Naive thymus-derived CD4-positive, alpha-beta T cell (primary cell): ENCODE measurements around the gene DNAH8. TPM values are rescaled to one million over a fixed set of nuclear protein-coding genes. Genes with fewer than 3 reads are reported as not detected.

ENCODE experiments used
- ATAC-seq: fragments of 150-1000 bp; cut with Tn5 transposase; 2 replicates; pipeline ENCODE4 v1.10.0; 2021; ENCODE audit warnings: mild to moderate bottlenecking, moderate library complexity
- CTCF ChIA-PET: fragments of 350-600 bp; sonication (Branson Sonifier 250); formaldehyde crosslinking; loops from one replicate; lab custom pipeline; 2021; ENCODE audit warnings: antibody characterized with exemption; lab: Charles Lee
- POLR2A ChIA-PET: fragments of 350-600 bp; sonication (Branson Sonifier 250); formaldehyde crosslinking; loops from one replicate; lab custom pipeline; 2021; ENCODE audit warnings: antibody characterized with exemption, inconsistent platforms; lab: Charles Lee
- DNase-seq, 9 donors: peaks; one replicate each; pipeline versions ENCODE4 v3.0.0 to v3.0.0-alpha.2; 2020 to 2022; ENCODE audit warnings: mixed read lengths in 1 of 9
- H3K27ac ChIP-seq: one replicate; pipeline ENCODE4 v1.7.0; 2013; ENCODE audit warnings: mild to moderate bottlenecking, low read depth, low read length, moderate library complexity
- H3K27me3 ChIP-seq, 2 donors: one replicate each; pipeline ENCODE4 v1.7.0; 2013; ENCODE audit warnings: low read length in 2 of 2, mild to moderate bottlenecking in 2 of 2, moderate library complexity in 2 of 2; ENCODE audit not compliant: control insufficient read depth in 2 of 2, insufficient read depth in 2 of 2
- H3K36me3 ChIP-seq, 3 experiments: 1 replicate in 2 of 3; 2 replicates in 1 of 3; pipeline ENCODE4 v1.7.0; 2013; ENCODE audit warnings: low read length in 3 of 3, mild to moderate bottlenecking in 3 of 3, moderate library complexity in 1 of 3; ENCODE audit not compliant: insufficient read depth in 3 of 3, control insufficient read depth in 2 of 3
- H3K4me1 ChIP-seq, 2 donors: one replicate each; pipeline ENCODE4 v1.7.0; 2013; ENCODE audit warnings: low read length in 2 of 2, mild to moderate bottlenecking in 2 of 2, moderate library complexity in 1 of 2; ENCODE audit not compliant: control insufficient read depth in 2 of 2, insufficient read depth in 2 of 2
- H3K4me3 ChIP-seq: 2 replicates; pipeline ENCODE4 v1.7.0; 2013; ENCODE audit warnings: mild to moderate bottlenecking, low read length
- H3K9me3 ChIP-seq, 3 experiments: 1 replicate in 2 of 3; 2 replicates in 1 of 3; pipeline ENCODE4 v1.7.0; 2013; ENCODE audit warnings: low read length in 3 of 3; ENCODE audit not compliant: control insufficient read depth in 2 of 3
- H3K27ac Mint-ChIP-seq, 9 donors: one replicate each; pipeline ENCODE4 v1.8.0; 2020 to 2022; ENCODE audit warnings: mixed read lengths in 9 of 9, mild to moderate bottlenecking in 8 of 9, moderate library complexity in 5 of 9, inconsistent platforms in 2 of 9
- H3K27me3 Mint-ChIP-seq, 5 donors: one replicate each; pipeline ENCODE4 v1.8.0; 2021 to 2022; ENCODE audit warnings: mixed read lengths in 5 of 5, mild to moderate bottlenecking in 1 of 5
- H3K36me3 Mint-ChIP-seq, 5 donors: one replicate each; pipeline ENCODE4 v1.8.0; 2020 to 2022; ENCODE audit warnings: mixed read lengths in 5 of 5, mild to moderate bottlenecking in 3 of 5, inconsistent platforms in 1 of 5
- H3K4me1 Mint-ChIP-seq, 7 donors: one replicate each; pipeline ENCODE4 v1.8.0; 2020 to 2022; ENCODE audit warnings: mixed read lengths in 7 of 7, mild to moderate bottlenecking in 3 of 7, inconsistent platforms in 1 of 7
- H3K4me3 Mint-ChIP-seq, 10 donors: one replicate each; pipeline ENCODE4 v1.8.0; 2020 to 2022; ENCODE audit warnings: mild to moderate bottlenecking in 10 of 10, mixed read lengths in 10 of 10, moderate library complexity in 6 of 10, inconsistent platforms in 2 of 10
- H3K9me3 Mint-ChIP-seq, 11 donors: one replicate each; pipeline ENCODE4 v1.8.0; 2020 to 2022; ENCODE audit warnings: mixed read lengths in 11 of 11, mild to moderate bottlenecking in 4 of 11, inconsistent platforms in 1 of 11, moderate library complexity in 1 of 11
- intact Hi-C, 2 donors: fragments of 100-400 bp; cut with micrococcal nuclease; formaldehyde crosslinking; loops; one replicate each; pipeline ENCODE4 v1.15.1; 2023
- polyA plus RNA-seq, 2 donors: library from polyadenylated mRNA; unstranded; fragments of 300-500 nt; fragmentation: Illumina TruSeq; gene quantifications; one replicate each; pipeline ENCODE4 v1.2.3, GENCODE V29; 2021
- total RNA-seq, 6 experiments: library from RNA in 5 of 6; stranded (reverse) in 5 of 6; gene quantifications; 1 replicate in 5 of 6; 2 replicates in 1 of 6; pipeline ENCODE4 v1.2.3 and lab custom pipeline; 2021 to 2026

DNAH8 gene
- total and polyA plus RNA-seq, 7 experiments from 2014 or later = 0.02 to 0.15 (median 0.05) TPM; not detected in 2

- H3K4me1 ChIP-seq = no peaks in the 10 kb centered on the region
- no peak overlapping the region for H3K4me3 ChIP-seq
- DNase-seq (no peak), ATAC-seq (no peak)
- H3K27ac ChIP-seq = no peak overlapping the region
- H3K27me3 Mint-ChIP-seq = peaks cover 32 to 66% (median 58%) of the 10 kb centered on the region in 5 donors
- H3K27me3 ChIP-seq = peaks cover 0 to 4% of the 10 kb centered on the region in 2 donors
- peaks cover 0 to 3% (median 0%) of the 10 kb centered on the region in 7 donors for H3K4me1 Mint-ChIP-seq
- peaks cover 0 to 2% (median 0%) of the 10 kb centered on the region in 11 donors for H3K9me3 Mint-ChIP-seq
- H3K27ac Mint-ChIP-seq = no peak overlapping the region
- POLR2A ChIA-PET = no interaction called here
- H3K36me3 Mint-ChIP-seq = no peaks in the 10 kb centered on the region
- no peaks in the 10 kb centered on the region for H3K36me3 ChIP-seq
- H3K4me3 Mint-ChIP-seq = no peak overlapping the region
- intact Hi-C loops = no loop called here
- H3K9me3 ChIP-seq = no peaks in the 10 kb centered on the region
- CTCF ChIA-PET = no interaction called here
Measured at GRCh38 chr6:38803129-38803528, 88.0 kb downstream of the DNAH8 start.

- H3K9me3 ChIP-seq = no peaks in the 10 kb centered on the region
- peaks cover 0 to 4% of the 10 kb centered on the region in 2 donors for H3K27me3 ChIP-seq
- POLR2A ChIA-PET = no interaction called here
- H3K36me3 Mint-ChIP-seq = no peaks in the 10 kb centered on the region
- H3K4me1 Mint-ChIP-seq = peaks cover 0 to 3% (median 0%) of the 10 kb centered on the region in 7 donors
- H3K27ac ChIP-seq = no peak overlapping the region
- no peak for DNase-seq
- no peak overlapping the region for H3K4me3 ChIP-seq
- intact Hi-C loops = no loop called here
- peaks cover 0 to 4% (median 0%) of the 10 kb centered on the region in 11 donors for H3K9me3 Mint-ChIP-seq
- H3K4me1 ChIP-seq = no peaks in the 10 kb centered on the region
- no peak overlapping the region for H3K4me3 Mint-ChIP-seq
- no peak overlapping the region for H3K27ac Mint-ChIP-seq
- ATAC-seq = no peak
- CTCF ChIA-PET = no interaction called here
- H3K36me3 ChIP-seq = no peaks in the 10 kb centered on the region
- H3K27me3 Mint-ChIP-seq = peaks cover 22 to 64% (median 51%) of the 10 kb centered on the region in 5 donors
Measured at GRCh38 chr6:38804358-38804757, 89.2 kb downstream of the DNAH8 start.

- Histone ChIP-seq H3K9me3 (no peaks in the 10 kb centered on the region), H3K4me3 (no peak overlapping the region), H3K27me3 (peaks cover 0 to 4% of the 10 kb centered on the region in 2 donors), H3K36me3 (no peaks in the 10 kb centered on the region), H3K4me1 (no peaks in the 10 kb centered on the region), H3K27ac (no peak overlapping the region)
- H3K27ac Mint-ChIP-seq = no peak overlapping the region
- H3K9me3 Mint-ChIP-seq = peaks cover 0 to 4% (median 0%) of the 10 kb centered on the region in 11 donors
- ATAC-seq (no peak), DNase-seq (no peak)
- intact Hi-C loops = no loop called here
- no peaks in the 10 kb centered on the region for H3K4me1 Mint-ChIP-seq
- CTCF ChIA-PET = no interaction called here
- POLR2A ChIA-PET = no interaction called here
- no peak overlapping the region for H3K4me3 Mint-ChIP-seq
- no peaks in the 10 kb centered on the region for H3K36me3 Mint-ChIP-seq
- H3K27me3 Mint-ChIP-seq = peaks cover 18 to 61% (median 50%) of the 10 kb centered on the region in 5 donors
Measured at GRCh38 chr6:38805127-38805655, 90.1 kb downstream of the DNAH8 start.

- DNase-seq (no peak), ATAC-seq (no peak)
- Histone ChIP-seq H3K9me3 (no peaks in the 10 kb centered on the region), H3K27me3 (peaks cover 0 to 4% of the 10 kb centered on the region in 2 donors), H3K4me3 (no peak overlapping the region), H3K4me1 (no peaks in the 10 kb centered on the region), H3K36me3 (no peaks in the 10 kb centered on the region), H3K27ac (no peak overlapping the region)
- H3K4me3 Mint-ChIP-seq = no peak overlapping the region
- intact Hi-C loops = no loop called here
- H3K27me3 Mint-ChIP-seq = peaks cover 19 to 57% (median 45%) of the 10 kb centered on the region in 5 donors
- H3K36me3 Mint-ChIP-seq = no peaks in the 10 kb centered on the region
- ChIA-PET POLR2A (no interaction called here), CTCF (no interaction called here)
- peaks cover 0 to 4% (median 0%) of the 10 kb centered on the region in 11 donors for H3K9me3 Mint-ChIP-seq
- no peak overlapping the region for H3K27ac Mint-ChIP-seq
- H3K4me1 Mint-ChIP-seq = no peaks in the 10 kb centered on the region
Measured at GRCh38 chr6:38805692-38806091, 90.6 kb downstream of the DNAH8 start.

GRCh38 chr6:38806271-38806670 lies 91.2 kb downstream of the DNAH8 start:
- Mint-ChIP-seq H3K27me3 (peaks cover 24 to 58% (median 43%) of the 10 kb centered on the region in 5 donors), H3K4me3 (no peak overlapping the region), H3K27ac (no peak overlapping the region), H3K9me3 (peaks cover 0 to 4% (median 0%) of the 10 kb centered on the region in 11 donors), H3K36me3 (no peaks in the 10 kb centered on the region), H3K4me1 (no peaks in the 10 kb centered on the region)
- no peak overlapping the region for H3K4me3 ChIP-seq
- no peaks in the 10 kb centered on the region for H3K4me1 ChIP-seq
- peaks cover 0 to 4% of the 10 kb centered on the region in 2 donors for H3K27me3 ChIP-seq
- ATAC-seq (no peak), DNase-seq (no peak)
- intact Hi-C loops = no loop called here
- ChIA-PET CTCF (no interaction called here), POLR2A (no interaction called here)
- no peaks in the 10 kb centered on the region for H3K36me3 ChIP-seq
- H3K27ac ChIP-seq = no peak overlapping the region
- H3K9me3 ChIP-seq = no peaks in the 10 kb centered on the region

- ATAC-seq (no peak), DNase-seq (no peak)
- no peak overlapping the region for H3K4me3 ChIP-seq
- H3K27ac ChIP-seq = no peak overlapping the region
- H3K4me1 ChIP-seq = no peaks in the 10 kb centered on the region
- peaks cover 0 to 4% of the 10 kb centered on the region in 2 donors for H3K27me3 ChIP-seq
- CTCF ChIA-PET = no interaction called here
- POLR2A ChIA-PET = no interaction called here
- no peaks in the 10 kb centered on the region for H3K36me3 ChIP-seq
- intact Hi-C loops = no loop called here
- Mint-ChIP-seq H3K9me3 (peaks cover 0 to 4% (median 0%) of the 10 kb centered on the region in 11 donors), H3K4me3 (no peak overlapping the region), H3K27ac (no peak overlapping the region), H3K27me3 (peaks cover 24 to 60% (median 44%) of the 10 kb centered on the region in 5 donors), H3K4me1 (no peaks in the 10 kb centered on the region), H3K36me3 (no peaks in the 10 kb centered on the region)
- no peaks in the 10 kb centered on the region for H3K9me3 ChIP-seq
Measured at GRCh38 chr6:38806833-38807232, 91.7 kb downstream of the DNAH8 start.

GRCh38 chr6:38808039-38808438 lies 92.9 kb downstream of the DNAH8 start:
- no peaks in the 10 kb centered on the region for H3K36me3 ChIP-seq
- Mint-ChIP-seq H3K4me1 (no peaks in the 10 kb centered on the region), H3K27ac (no peak overlapping the region), H3K4me3 (no peak overlapping the region), H3K9me3 (peaks cover 0 to 4% (median 0%) of the 10 kb centered on the region in 11 donors), H3K27me3 (peaks cover 32 to 59% (median 49%) of the 10 kb centered on the region in 5 donors), H3K36me3 (no peaks in the 10 kb centered on the region)
- ATAC-seq (no peak), DNase-seq (no peak)
- H3K4me3 ChIP-seq = no peak overlapping the region
- H3K4me1 ChIP-seq = no peaks in the 10 kb centered on the region
- intact Hi-C loops = no loop called here
- peaks cover 0 to 5% of the 10 kb centered on the region in 2 donors for H3K27me3 ChIP-seq
- POLR2A ChIA-PET = no interaction called here
- no peak overlapping the region for H3K27ac ChIP-seq
- no peaks in the 10 kb centered on the region for H3K9me3 ChIP-seq
- CTCF ChIA-PET = no interaction called here
